Caco-2 (cell line): ENCODE results near the gene SEZ6L2. TPM values are rescaled to one million over a fixed set of nuclear protein-coding genes. Genes with fewer than 3 reads are reported as not detected.
"Not testable (repeated sequence)": the region's sequence is repeated elsewhere in the genome, so short reads cannot be mapped to it uniquely, and the experiment has no call there.

Experiments used
- BruUV-seq: library from RNA; stranded (reverse); fragments of 400-500 nt; replicated peaks from 2 replicates; lab custom pipeline; 2021; lab: Mats Ljungman, UMichigan
- CTCF ChIA-PET: fragments of 300-600 bp; sonication (Branson Sonifier 250); formaldehyde crosslinking; loops from one replicate; lab custom pipeline; 2022; ENCODE audit warnings: antibody characterized with exemption; lab: Charles Lee
- POLR2A ChIA-PET: fragments of 300-600 bp; sonication (Branson Sonifier 250); formaldehyde crosslinking; loops from one replicate; lab custom pipeline; 2022; ENCODE audit warnings: antibody characterized with exemption; lab: Charles Lee
- DNase-seq, 2 experiments: peaks; one replicate each; pipeline versions ENCODE4 v3.0.0 to v3.0.0-alpha.2; 2020 to 2022
- H3K27me3 ChIP-seq: replicated peaks from 2 replicates; pipeline ENCODE4 v1.6.0; 2011; ENCODE audit warnings: low read length; ENCODE audit not compliant: control insufficient read depth, insufficient read depth
- H3K36me3 ChIP-seq: 2 replicates; pipeline ENCODE4 v1.5.1; 2011; ENCODE audit warnings: low read length; ENCODE audit not compliant: control insufficient read depth, insufficient read depth
- H3K4me1 ChIP-seq: fragments of 250-450 bp; sonication (Bioruptor Pico); 2 replicates; pipeline ENCODE4 v1.5.1; 2020; ENCODE audit warnings: mild to moderate bottlenecking
- H3K4me3 ChIP-seq: 2 replicates; pipeline ENCODE4 v1.5.1; 2011; ENCODE audit warnings: low read depth, mild to moderate bottlenecking, control low read depth, low read length
- H3K9me3 ChIP-seq: fragments of 250-450 bp; sonication (Bioruptor Pico); 2 replicates; pipeline ENCODE4 v1.5.1; 2020; ENCODE audit warnings: mild to moderate bottlenecking, moderate library complexity
- H3K27ac Mint-ChIP-seq: one replicate; pipeline ENCODE4 v1.8.0; 2022; ENCODE audit warnings: mixed read lengths; ENCODE audit not compliant: unreplicated experiment
- H3K27me3 Mint-ChIP-seq: one replicate; pipeline ENCODE4 v1.8.0; 2022; ENCODE audit warnings: mixed read lengths; ENCODE audit not compliant: insufficient read depth, unreplicated experiment
- H3K36me3 Mint-ChIP-seq: one replicate; pipeline ENCODE4 v1.8.0; 2022; ENCODE audit warnings: mild to moderate bottlenecking, mixed read lengths; ENCODE audit not compliant: insufficient read depth, unreplicated experiment
- H3K4me1 Mint-ChIP-seq: one replicate; pipeline ENCODE4 v1.8.0; 2022; ENCODE audit warnings: low read depth, mixed read lengths; ENCODE audit not compliant: unreplicated experiment
- H3K4me3 Mint-ChIP-seq: one replicate; pipeline ENCODE4 v1.8.0; 2022; ENCODE audit warnings: mild to moderate bottlenecking, moderate library complexity, mixed read lengths; ENCODE audit not compliant: unreplicated experiment
- H3K9me3 Mint-ChIP-seq: one replicate; pipeline ENCODE4 v1.8.0; 2022; ENCODE audit warnings: mixed read lengths; ENCODE audit not compliant: unreplicated experiment
- CTCF ChIP-seq, 2 experiments: fragments of 200-600 bp in 1 of 2; IDR thresholded peaks; 1 replicate in 1 of 2; 2 replicates in 1 of 2; pipeline versions ENCODE4 v1.5.1 to v1.8.0; 2011 to 2022; ENCODE audit warnings: antibody characterized with exemption in 1 of 2, control low read depth in 1 of 2, inconsistent platforms in 1 of 2, low read depth in 1 of 2, low read length in 1 of 2, mild to moderate bottlenecking in 1 of 2, moderate library complexity in 1 of 2; ENCODE audit not compliant: insufficient read depth in 1 of 2, severe bottlenecking in 1 of 2, unreplicated experiment in 1 of 2
- intact Hi-C: fragments of 100-400 bp; cut with micrococcal nuclease; formaldehyde crosslinking; loops from one replicate; pipeline ENCODE4 v1.10.0; 2022; ENCODE audit not compliant: unreplicated experiment
- total RNA-seq: library from RNA; stranded (reverse); gene quantifications from 2 replicates; pipeline ENCODE4 v1.2.3, GENCODE V29; 2022

Gene SEZ6L2
- total RNA-seq, 1 experiment from 2014 or later: 24.1 TPM

DNA sequence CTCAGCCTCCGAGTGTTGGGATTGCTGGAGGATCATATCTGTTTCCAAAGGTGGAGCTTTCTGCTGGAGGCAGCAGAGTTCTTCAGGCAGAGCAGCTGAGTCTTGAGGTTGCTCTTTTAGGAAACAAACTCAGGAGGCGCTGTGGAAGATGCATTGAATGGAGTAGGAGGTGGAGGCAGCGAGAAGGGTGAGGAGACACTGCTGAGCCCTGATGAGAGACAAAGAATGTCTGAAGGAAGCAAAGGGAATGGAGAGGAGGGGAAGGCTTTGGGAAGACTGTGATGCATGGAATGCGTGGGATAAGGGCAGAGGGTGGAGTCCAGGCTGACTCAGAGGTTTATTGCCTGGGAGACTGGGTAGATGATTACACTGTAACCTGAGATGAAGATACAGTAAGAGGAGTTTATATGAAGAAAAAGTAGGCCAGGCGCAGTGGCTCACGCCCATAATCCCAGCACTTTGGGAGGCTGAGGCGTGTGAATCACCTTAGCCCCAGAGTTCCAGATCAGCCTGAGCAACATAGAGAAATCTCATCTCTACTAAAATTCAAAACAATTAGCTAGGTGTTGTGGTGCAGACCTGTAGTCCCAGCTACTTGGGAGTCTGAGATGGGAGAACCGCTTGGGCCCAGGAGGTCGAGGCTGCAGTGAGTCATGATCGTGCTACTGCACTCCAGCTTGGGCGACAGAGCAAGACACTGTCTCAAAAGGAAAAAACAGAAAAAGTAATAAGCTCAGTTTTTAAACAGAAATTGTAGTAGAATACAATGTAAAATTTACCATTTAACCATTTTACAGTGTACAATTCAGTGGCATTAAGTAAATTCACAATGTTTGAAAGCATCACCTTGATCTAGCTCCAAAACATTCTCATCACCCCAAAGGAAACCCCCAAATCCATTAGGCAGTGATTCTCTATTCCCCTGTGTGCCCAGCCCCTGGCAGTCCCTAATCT is 44.8 kb upstream of the SEZ6L2 start:
- CTCF ChIA-PET: interaction anchor here (0.6 to 1.5 kb wide), 6 partner anchors 12 to 236 kb away, joined by 3 to 10 read pairs (median 4); partner anchors contain the start of genes KCTD13, TAOK2 and TMEM219
- Histone ChIP-seq H3K27me3 (no peaks in the 10 kb centered on the region), H3K4me3 (no peak overlapping the region), H3K9me3 (peaks cover 8% of the 10 kb centered on the region), H3K36me3 (no peaks in the 10 kb centered on the region), H3K4me1 (peaks cover 31% of the 10 kb centered on the region)
- intact Hi-C loops: loop anchor here (1.0 kb wide), 1 partner anchor 17 kb away; no protein-coding TSS in a partner anchor
- H3K4me3 Mint-ChIP-seq: peak overlapping the region; percentile 45
- peak overlapping the region; percentile 74 for H3K27ac Mint-ChIP-seq
- POLR2A ChIA-PET: interaction anchor here (0.6 to 0.9 kb wide), 3 partner anchors 18 to 88 kb away, joined by 5 to 16 read pairs (median 6); partner anchors contain the start of gene KCTD13
- peaks cover 10% of the 10 kb centered on the region for H3K9me3 Mint-ChIP-seq
- no peaks in the 10 kb centered on the region for H3K27me3 Mint-ChIP-seq
- TF ChIP-seq CTCF (IDR thresholded peaks at IDR 0.05; ENCODE audit: insufficient read depth in 1 of 2, low read depth in 1 of 2, low read length in 1 of 2, severe bottlenecking in 1 of 2, unreplicated experiment in 1 of 2): peak in 1 of 2 experiments; percentile 38
- BruUV-seq: TSS peak; percentile 83
- peak; percentile 86 to 94 for DNase-seq
- H3K4me1 Mint-ChIP-seq: peaks cover 18% of the 10 kb centered on the region
- peaks cover 16% of the 10 kb centered on the region for H3K36me3 Mint-ChIP-seq

DNA sequence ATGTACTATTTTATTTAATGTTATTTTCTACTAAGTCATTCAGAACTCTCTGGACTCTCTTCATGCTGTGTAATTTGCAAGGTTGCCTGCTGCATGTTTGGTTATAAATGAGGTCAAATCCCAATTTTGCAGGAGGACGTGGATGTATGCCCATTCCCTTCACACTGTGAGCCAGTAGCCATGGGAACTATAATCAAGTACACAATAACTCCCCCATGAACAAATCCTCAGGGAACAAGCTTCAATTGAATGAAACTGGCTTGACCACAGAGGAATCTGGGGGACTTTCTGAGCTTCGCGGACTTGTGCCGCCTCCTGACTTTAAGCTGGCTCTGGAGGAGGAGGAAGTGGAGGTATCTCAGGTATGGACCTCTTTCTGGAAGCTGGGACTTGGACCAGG is 41.3 kb upstream of the SEZ6L2 start:
- H3K27me3 ChIP-seq: no peaks in the 10 kb centered on the region
- DNase-seq: no peak
- Mint-ChIP-seq H3K36me3 (peaks cover 16% of the 10 kb centered on the region), H3K27ac (no peak overlapping the region), H3K27me3 (no peaks in the 10 kb centered on the region), H3K4me1 (peaks cover 18% of the 10 kb centered on the region), H3K9me3 (peaks cover 10% of the 10 kb centered on the region), H3K4me3 (no peak overlapping the region)
- ChIA-PET POLR2A (no interaction called here), CTCF (no interaction called here)
- no peak for TF ChIP-seq CTCF (IDR thresholded peaks at IDR 0.05; ENCODE audit: insufficient read depth in 1 of 2, low read depth in 1 of 2, low read length in 1 of 2, severe bottlenecking in 1 of 2, unreplicated experiment in 1 of 2)
- BruUV-seq: no TSS peak
- H3K4me3 ChIP-seq: no peak overlapping the region
- 0 out of 2 replicates have a peak, but pooled peaks cover 4% of the 10 kb centered on the region for H3K9me3 ChIP-seq
- H3K4me1 ChIP-seq: peaks cover 31% of the 10 kb centered on the region
- H3K36me3 ChIP-seq: no peaks in the 10 kb centered on the region
- intact Hi-C loops: no loop called here

DNA sequence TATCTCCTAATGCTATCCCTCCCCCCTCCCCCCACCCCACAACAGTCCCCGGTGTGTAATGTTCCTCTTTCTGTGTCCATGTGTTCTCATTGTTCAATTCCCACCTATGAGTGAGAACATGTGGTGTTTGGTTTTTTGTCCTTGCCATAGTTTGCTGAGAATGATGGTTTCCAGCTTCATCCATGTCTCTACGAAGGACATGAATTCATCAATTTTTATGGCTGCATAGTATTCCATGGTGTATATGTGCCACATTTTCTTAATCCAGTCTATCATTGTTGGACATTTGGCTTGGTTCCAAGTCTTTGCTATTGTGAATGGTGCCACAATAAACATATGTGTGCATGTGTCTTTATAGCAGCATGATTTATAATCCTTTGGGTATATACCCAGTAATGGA is 32.4 kb upstream of the SEZ6L2 start:
- H3K9me3 ChIP-seq, H3K36me3 Mint-ChIP-seq, CTCF ChIA-PET, H3K4me3 ChIP-seq, H3K36me3 ChIP-seq, intact Hi-C loops, H3K27ac Mint-ChIP-seq, H3K4me1 ChIP-seq, H3K27me3 ChIP-seq, DNase-seq, POLR2A ChIA-PET, H3K9me3 Mint-ChIP-seq, H3K27me3 Mint-ChIP-seq, H3K4me3 Mint-ChIP-seq, BruUV-seq: not testable (repeated sequence)
- peaks cover 11% of the 10 kb centered on the region for H3K4me1 Mint-ChIP-seq
